ENCODE results near the gene PIGU.

- TF ChIP-seq, protein P1, sequence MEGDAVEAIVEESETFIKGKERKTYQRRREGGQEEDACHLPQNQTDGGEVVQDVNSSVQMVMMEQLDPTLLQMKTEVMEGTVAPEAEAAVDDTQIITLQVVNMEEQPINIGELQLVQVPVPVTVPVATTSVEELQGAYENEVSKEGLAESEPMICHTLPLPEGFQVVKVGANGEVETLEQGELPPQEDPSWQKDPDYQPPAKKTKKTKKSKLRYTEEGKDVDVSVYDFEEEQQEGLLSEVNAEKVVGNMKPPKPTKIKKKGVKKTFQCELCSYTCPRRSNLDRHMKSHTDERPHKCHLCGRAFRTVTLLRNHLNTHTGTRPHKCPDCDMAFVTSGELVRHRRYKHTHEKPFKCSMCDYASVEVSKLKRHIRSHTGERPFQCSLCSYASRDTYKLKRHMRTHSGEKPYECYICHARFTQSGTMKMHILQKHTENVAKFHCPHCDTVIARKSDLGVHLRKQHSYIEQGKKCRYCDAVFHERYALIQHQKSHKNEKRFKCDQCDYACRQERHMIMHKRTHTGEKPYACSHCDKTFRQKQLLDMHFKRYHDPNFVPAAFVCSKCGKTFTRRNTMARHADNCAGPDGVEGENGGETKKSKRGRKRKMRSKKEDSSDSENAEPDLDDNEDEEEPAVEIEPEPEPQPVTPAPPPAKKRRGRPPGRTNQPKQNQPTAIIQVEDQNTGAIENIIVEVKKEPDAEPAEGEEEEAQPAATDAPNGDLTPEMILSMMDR (IDR thresholded peaks at IDR 0.05): no peak
- no peak for TF ChIP-seq EZH2 (IDR thresholded peaks at IDR 0.05)
- TF ChIP-seq EZH2phosphoT487 (IDR thresholded peaks at IDR 0.05): no peak
Measured at GRCh38 chr20:34574426-34574825, 102.5 kb downstream of the PIGU start.
